Liver (tissue), 9 donors: ENCODE measurements around the gene CCDC200. TPM values are rescaled to one million over a fixed set of nuclear protein-coding genes. Genes with fewer than 3 reads are reported as not detected.

Experiments used
- DNase-seq: peaks from one replicate; pipeline ENCODE4 v3.0.0-alpha.2; 2017; ENCODE audit warnings: low spot score
- H3K27ac ChIP-seq, 2 donors: one replicate each; pipeline ENCODE4 v1.7.0; 2013; ENCODE audit warnings: inconsistent platforms in 2 of 2, low read length in 2 of 2, control low read depth in 1 of 2, low read depth in 1 of 2, mild to moderate bottlenecking in 1 of 2
- H3K27me3 ChIP-seq, 4 donors: one replicate each; pipeline versions ENCODE4 v1.6.1 to v1.7.0; 2013; ENCODE audit warnings: low read length in 3 of 4, inconsistent platforms in 1 of 4, mild to moderate bottlenecking in 1 of 4, moderate library complexity in 1 of 4; ENCODE audit not compliant: control insufficient read depth in 4 of 4, insufficient read depth in 4 of 4
- H3K36me3 ChIP-seq, 4 donors: one replicate each; pipeline versions ENCODE4 v1.6.1 to v1.7.0; 2013; ENCODE audit warnings: low read length in 3 of 4, mild to moderate bottlenecking in 3 of 4, low read depth in 1 of 4, moderate library complexity in 1 of 4; ENCODE audit not compliant: control insufficient read depth in 4 of 4, insufficient read depth in 3 of 4
- H3K4me1 ChIP-seq, 4 donors: one replicate each; pipeline versions ENCODE4 v1.6.1 to v1.7.0; 2013; ENCODE audit warnings: low read length in 3 of 4, mild to moderate bottlenecking in 3 of 4, moderate library complexity in 1 of 4; ENCODE audit not compliant: control insufficient read depth in 4 of 4, insufficient read depth in 4 of 4
- H3K4me3 ChIP-seq, 3 donors: one replicate each; pipeline versions ENCODE4 v1.6.1 to v1.7.0; 2013; ENCODE audit warnings: low read length in 3 of 3, control low read depth in 1 of 3, low read depth in 1 of 3, mild to moderate bottlenecking in 1 of 3
- H3K9ac ChIP-seq, 2 donors: one replicate each; pipeline ENCODE4 v1.7.0; 2013; ENCODE audit warnings: low read length in 2 of 2, mild to moderate bottlenecking in 2 of 2, moderate library complexity in 2 of 2, control low read depth in 1 of 2, low read depth in 1 of 2
- H3K9me3 ChIP-seq, 4 donors: one replicate each; pipeline versions ENCODE4 v1.6.1 to v1.7.0; 2013; ENCODE audit warnings: low read length in 3 of 4; ENCODE audit not compliant: control insufficient read depth in 4 of 4
- EGR1 ChIP-seq, 2 donors: IDR thresholded peaks; 2 replicates each; pipeline ENCODE4 v1.6.1; 2016 to 2018; ENCODE audit warnings: antibody characterized with exemption in 2 of 2, low read depth in 2 of 2
- FOXA1 ChIP-seq: IDR thresholded peaks from 2 replicates; pipeline ENCODE4 v1.6.1; 2016; ENCODE audit warnings: antibody characterized with exemption
- FOXA2 ChIP-seq: IDR thresholded peaks from 2 replicates; pipeline ENCODE4 v1.6.1; 2016; ENCODE audit warnings: antibody characterized with exemption
- GABPA ChIP-seq, 2 donors: IDR thresholded peaks in 1 of 2; conservative IDR thresholded peaks in 1 of 2; 2 replicates each; pipeline ENCODE4 v1.6.1; 2016; ENCODE audit warnings: antibody characterized with exemption in 2 of 2, mild to moderate bottlenecking in 1 of 2, moderate library complexity in 1 of 2
- HNF4A ChIP-seq, 2 donors: conservative IDR thresholded peaks; 2 replicates each; pipeline ENCODE4 v1.6.1; 2016; ENCODE audit warnings: antibody characterized with exemption in 2 of 2, mild to moderate bottlenecking in 2 of 2
- HNF4G ChIP-seq: IDR thresholded peaks from 2 replicates; pipeline ENCODE4 v1.6.1; 2016; ENCODE audit warnings: antibody characterized with exemption
- JUND ChIP-seq, 2 donors: IDR thresholded peaks; 2 replicates each; pipeline ENCODE4 v1.6.1; 2016; ENCODE audit warnings: antibody characterized with exemption in 2 of 2
- NR2F2 ChIP-seq: IDR thresholded peaks from 2 replicates; pipeline ENCODE4 v1.6.1; 2016; ENCODE audit warnings: antibody characterized with exemption
- RAD21 ChIP-seq, 2 donors: IDR thresholded peaks; 2 replicates each; pipeline ENCODE4 v1.6.1; 2016; ENCODE audit warnings: antibody characterized with exemption in 2 of 2, mild to moderate bottlenecking in 2 of 2
- RXRA ChIP-seq, 2 donors: IDR thresholded peaks; 2 replicates each; pipeline ENCODE4 v1.6.1; 2017 to 2018; ENCODE audit warnings: antibody characterized with exemption in 2 of 2, mild to moderate bottlenecking in 1 of 2
- SP1 ChIP-seq: IDR thresholded peaks from 2 replicates; pipeline ENCODE4 v1.6.1; 2018; ENCODE audit warnings: antibody characterized with exemption, mild to moderate bottlenecking
- TAF1 ChIP-seq: conservative IDR thresholded peaks from 2 replicates; pipeline ENCODE4 v1.6.1; 2016; ENCODE audit warnings: antibody characterized with exemption, mild to moderate bottlenecking
- YY1 ChIP-seq: IDR thresholded peaks from 2 replicates; pipeline ENCODE4 v1.6.1; 2016; ENCODE audit warnings: antibody characterized with exemption, mild to moderate bottlenecking
- WGBS: extraction: QIAGEN DNeasy Blood & Tissue Kit; methylation state at CpG from one replicate; pipeline ENCODE4 v1.1.7; 2013; 5-methylcytosine and 5-hydroxymethylcytosine counted together
- polyA plus RNA-seq, 2 donors: library from polyadenylated mRNA; stranded (reverse) in 1 of 2; unstranded in 1 of 2; fragments of 200-250 nt in 1 of 2; fragments of >200 nt in 1 of 2; fragmentation: Nextera tagmentation in 1 of 2; extraction: Ambion mirVana in 1 of 2; gene quantifications; one replicate each; pipeline versions ENCODE4 v1.2.1 to v1.2.3, GENCODE V29; 2013 to 2015
- total RNA-seq, 2 donors: library from RNA; depleted of rRNA; stranded (reverse); fragments of >200 nt; gene quantifications; one replicate each; pipeline ENCODE4 v1.2.3, GENCODE V29; 2014
- TF ChIP-seq, protein P1 (sequence below): IDR thresholded peaks from 2 replicates; pipeline ENCODE4 v1.6.1; 2016; ENCODE audit warnings: antibody characterized with exemption
- TF ChIP-seq, protein P2 (sequence below): IDR thresholded peaks from 2 replicates; pipeline ENCODE4 v1.6.1; 2016; ENCODE audit warnings: antibody characterized with exemption, mild to moderate bottlenecking
- TF ChIP-seq, protein P3 (sequence below): IDR thresholded peaks from 2 replicates; pipeline ENCODE4 v1.6.1; 2016; ENCODE audit warnings: antibody characterized with exemption
- TF ChIP-seq, protein P4 (sequence below): IDR thresholded peaks from 2 replicates; pipeline ENCODE4 v1.6.1; 2016; ENCODE audit warnings: antibody characterized with exemption
- TF ChIP-seq, protein P5 (sequence below): fragments of 150-350 bp; IDR thresholded peaks from 2 replicates; pipeline ENCODE4 v1.5.1; 2017; ENCODE audit warnings: improper control_type of control experiment, low read depth, low read length; ENCODE audit not compliant: missing input control
- donor health status: healthy.
- donor health status: healthy.
- donor health status: healthy.
- donor health status: healthy.
- donor health status: healthy.

The CCDC200 gene
- total and polyA plus RNA-seq, 4 donors = 1.3 TPM; not detected in 3

DNA sequence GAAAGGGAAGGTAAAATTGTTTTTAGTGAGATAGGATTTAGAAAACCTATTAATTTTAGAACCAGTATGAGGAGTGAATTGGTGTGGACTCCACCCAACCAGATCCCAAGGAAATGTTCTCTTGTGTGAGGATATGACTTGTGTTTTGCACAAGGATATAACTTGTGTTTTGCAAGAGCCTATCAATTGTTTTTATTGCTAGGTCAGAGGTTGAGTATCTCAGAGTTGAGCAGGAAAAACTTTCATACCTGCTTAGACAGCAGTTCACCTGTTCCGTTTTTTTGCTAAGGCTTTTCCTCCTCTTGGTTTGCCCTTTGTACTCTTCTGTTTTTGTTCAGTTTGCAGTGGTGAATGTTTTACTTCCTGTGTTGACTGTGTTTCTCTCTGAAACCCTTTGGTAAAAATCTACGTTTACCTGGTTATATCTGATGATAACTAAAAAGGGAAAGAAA is 52.3 kb downstream of the CCDC200 start:
- H3K27ac ChIP-seq = peak overlapping the region; percentile 64 to 77
- no peak for DNase-seq
- peaks cover 13 to 23% (median 18%) of the 10 kb centered on the region in 4 donors for H3K36me3 ChIP-seq
- H3K9ac ChIP-seq = peak overlapping the region in 1 of 2 donors; percentile 28
- TF ChIP-seq RXRA (IDR thresholded peaks at IDR 0.05) (peak; percentile 78 to 82), RAD21 (IDR thresholded peaks at IDR 0.05) (peak; percentile 52 to 66), YY1 (peak; percentile 67), FOXA1 (peak; percentile 18), FOXA2 (peak; percentile 11), TAF1 (no peak), EGR1 (IDR thresholded peaks at IDR 0.05; ENCODE audit: low read depth in 2 of 2) (peak in 1 of 2 donors; percentile 58), HNF4G (peak; percentile 83), SP1 (peak; percentile 92), HNF4A (conservative IDR thresholded peaks at IDR 0.05) (peak; percentile 90 to 92), JUND (IDR thresholded peaks at IDR 0.05) (peak in 1 of 2 donors; percentile 55), GABPA (IDR thresholded peaks at IDR 0.05 in 1 of 2, conservative IDR thresholded peaks at IDR 0.05 in 1 of 2) (peak; percentile 32 to 82), NR2F2 (peak; percentile 51)
- TF ChIP-seq, protein P1, sequence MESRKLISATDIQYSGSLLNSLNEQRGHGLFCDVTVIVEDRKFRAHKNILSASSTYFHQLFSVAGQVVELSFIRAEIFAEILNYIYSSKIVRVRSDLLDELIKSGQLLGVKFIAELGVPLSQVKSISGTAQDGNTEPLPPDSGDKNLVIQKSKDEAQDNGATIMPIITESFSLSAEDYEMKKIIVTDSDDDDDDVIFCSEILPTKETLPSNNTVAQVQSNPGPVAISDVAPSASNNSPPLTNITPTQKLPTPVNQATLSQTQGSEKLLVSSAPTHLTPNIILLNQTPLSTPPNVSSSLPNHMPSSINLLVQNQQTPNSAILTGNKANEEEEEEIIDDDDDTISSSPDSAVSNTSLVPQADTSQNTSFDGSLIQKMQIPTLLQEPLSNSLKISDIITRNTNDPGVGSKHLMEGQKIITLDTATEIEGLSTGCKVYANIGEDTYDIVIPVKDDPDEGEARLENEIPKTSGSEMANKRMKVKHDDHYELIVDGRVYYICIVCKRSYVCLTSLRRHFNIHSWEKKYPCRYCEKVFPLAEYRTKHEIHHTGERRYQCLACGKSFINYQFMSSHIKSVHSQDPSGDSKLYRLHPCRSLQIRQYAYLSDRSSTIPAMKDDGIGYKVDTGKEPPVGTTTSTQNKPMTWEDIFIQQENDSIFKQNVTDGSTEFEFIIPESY = peak; percentile 27
- TF ChIP-seq, protein P2, sequence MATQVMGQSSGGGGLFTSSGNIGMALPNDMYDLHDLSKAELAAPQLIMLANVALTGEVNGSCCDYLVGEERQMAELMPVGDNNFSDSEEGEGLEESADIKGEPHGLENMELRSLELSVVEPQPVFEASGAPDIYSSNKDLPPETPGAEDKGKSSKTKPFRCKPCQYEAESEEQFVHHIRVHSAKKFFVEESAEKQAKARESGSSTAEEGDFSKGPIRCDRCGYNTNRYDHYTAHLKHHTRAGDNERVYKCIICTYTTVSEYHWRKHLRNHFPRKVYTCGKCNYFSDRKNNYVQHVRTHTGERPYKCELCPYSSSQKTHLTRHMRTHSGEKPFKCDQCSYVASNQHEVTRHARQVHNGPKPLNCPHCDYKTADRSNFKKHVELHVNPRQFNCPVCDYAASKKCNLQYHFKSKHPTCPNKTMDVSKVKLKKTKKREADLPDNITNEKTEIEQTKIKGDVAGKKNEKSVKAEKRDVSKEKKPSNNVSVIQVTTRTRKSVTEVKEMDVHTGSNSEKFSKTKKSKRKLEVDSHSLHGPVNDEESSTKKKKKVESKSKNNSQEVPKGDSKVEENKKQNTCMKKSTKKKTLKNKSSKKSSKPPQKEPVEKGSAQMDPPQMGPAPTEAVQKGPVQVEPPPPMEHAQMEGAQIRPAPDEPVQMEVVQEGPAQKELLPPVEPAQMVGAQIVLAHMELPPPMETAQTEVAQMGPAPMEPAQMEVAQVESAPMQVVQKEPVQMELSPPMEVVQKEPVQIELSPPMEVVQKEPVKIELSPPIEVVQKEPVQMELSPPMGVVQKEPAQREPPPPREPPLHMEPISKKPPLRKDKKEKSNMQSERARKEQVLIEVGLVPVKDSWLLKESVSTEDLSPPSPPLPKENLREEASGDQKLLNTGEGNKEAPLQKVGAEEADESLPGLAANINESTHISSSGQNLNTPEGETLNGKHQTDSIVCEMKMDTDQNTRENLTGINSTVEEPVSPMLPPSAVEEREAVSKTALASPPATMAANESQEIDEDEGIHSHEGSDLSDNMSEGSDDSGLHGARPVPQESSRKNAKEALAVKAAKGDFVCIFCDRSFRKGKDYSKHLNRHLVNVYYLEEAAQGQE = peak; percentile 74
- TF ChIP-seq, protein P3, sequence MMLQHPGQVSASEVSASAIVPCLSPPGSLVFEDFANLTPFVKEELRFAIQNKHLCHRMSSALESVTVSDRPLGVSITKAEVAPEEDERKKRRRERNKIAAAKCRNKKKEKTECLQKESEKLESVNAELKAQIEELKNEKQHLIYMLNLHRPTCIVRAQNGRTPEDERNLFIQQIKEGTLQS = no peak
- TF ChIP-seq, protein P4, sequence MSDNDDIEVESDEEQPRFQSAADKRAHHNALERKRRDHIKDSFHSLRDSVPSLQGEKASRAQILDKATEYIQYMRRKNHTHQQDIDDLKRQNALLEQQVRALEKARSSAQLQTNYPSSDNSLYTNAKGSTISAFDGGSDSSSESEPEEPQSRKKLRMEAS = peak; percentile 87
- TF ChIP-seq, protein P5, sequence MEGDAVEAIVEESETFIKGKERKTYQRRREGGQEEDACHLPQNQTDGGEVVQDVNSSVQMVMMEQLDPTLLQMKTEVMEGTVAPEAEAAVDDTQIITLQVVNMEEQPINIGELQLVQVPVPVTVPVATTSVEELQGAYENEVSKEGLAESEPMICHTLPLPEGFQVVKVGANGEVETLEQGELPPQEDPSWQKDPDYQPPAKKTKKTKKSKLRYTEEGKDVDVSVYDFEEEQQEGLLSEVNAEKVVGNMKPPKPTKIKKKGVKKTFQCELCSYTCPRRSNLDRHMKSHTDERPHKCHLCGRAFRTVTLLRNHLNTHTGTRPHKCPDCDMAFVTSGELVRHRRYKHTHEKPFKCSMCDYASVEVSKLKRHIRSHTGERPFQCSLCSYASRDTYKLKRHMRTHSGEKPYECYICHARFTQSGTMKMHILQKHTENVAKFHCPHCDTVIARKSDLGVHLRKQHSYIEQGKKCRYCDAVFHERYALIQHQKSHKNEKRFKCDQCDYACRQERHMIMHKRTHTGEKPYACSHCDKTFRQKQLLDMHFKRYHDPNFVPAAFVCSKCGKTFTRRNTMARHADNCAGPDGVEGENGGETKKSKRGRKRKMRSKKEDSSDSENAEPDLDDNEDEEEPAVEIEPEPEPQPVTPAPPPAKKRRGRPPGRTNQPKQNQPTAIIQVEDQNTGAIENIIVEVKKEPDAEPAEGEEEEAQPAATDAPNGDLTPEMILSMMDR = no peak
- H3K4me3 ChIP-seq = peak overlapping the region in 1 of 3 donors; percentile 10
- peaks cover 10 to 52% (median 39%) of the 10 kb centered on the region in 4 donors for H3K4me1 ChIP-seq
- H3K27me3 ChIP-seq = no peaks in the 10 kb centered on the region
- WGBS = 17% methylated on average over 2 of the region's 2 CpGs
- no peaks in the 10 kb centered on the region for H3K9me3 ChIP-seq
